HL-60 (cell line): Measurements from ENCODE around the gene EPB42.

Experiments
- GABPA ChIP-seq: IDR thresholded peaks from 2 replicates; pipeline ENCODE4 v1.6.1; 2012; ENCODE audit warnings: low read depth
- POLR2AphosphoS5 ChIP-seq: IDR thresholded peaks from 2 replicates; pipeline ENCODE4 v1.6.1; 2012; ENCODE audit warnings: low read depth
- TF ChIP-seq, protein P1 (sequence below): IDR thresholded peaks from one replicate; pipeline ENCODE4 v1.5.1; 2011; ENCODE audit warnings: low read length, control low read depth, inconsistent platforms; ENCODE audit not compliant: insufficient read depth
- TF ChIP-seq, protein P2 (sequence below): IDR thresholded peaks from 2 replicates; pipeline ENCODE4 v1.6.1; 2012; ENCODE audit warnings: low read depth; ENCODE audit not compliant: insufficient replicate concordance

DNA sequence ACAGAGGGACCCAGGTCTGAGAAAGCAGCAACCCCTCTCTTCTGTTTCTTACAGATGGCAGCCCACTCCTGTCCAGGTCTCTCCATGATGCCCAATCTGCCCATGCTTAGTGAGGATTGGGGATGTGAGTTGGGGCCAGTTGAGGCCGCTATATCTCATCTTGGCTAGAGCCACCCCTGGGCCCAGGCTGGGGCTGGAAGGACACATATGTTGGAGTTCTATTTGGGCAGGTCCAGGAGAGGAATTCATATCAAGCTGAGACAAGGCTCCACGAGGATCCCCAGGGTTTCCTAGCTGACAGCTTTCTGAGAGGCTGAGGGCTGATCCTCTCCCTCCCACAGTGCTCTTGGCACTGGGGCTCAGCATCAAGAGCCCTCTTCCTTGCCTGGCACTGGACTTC lies 34.6 kb upstream of the EPB42 start:
- TF ChIP-seq, protein P1, sequence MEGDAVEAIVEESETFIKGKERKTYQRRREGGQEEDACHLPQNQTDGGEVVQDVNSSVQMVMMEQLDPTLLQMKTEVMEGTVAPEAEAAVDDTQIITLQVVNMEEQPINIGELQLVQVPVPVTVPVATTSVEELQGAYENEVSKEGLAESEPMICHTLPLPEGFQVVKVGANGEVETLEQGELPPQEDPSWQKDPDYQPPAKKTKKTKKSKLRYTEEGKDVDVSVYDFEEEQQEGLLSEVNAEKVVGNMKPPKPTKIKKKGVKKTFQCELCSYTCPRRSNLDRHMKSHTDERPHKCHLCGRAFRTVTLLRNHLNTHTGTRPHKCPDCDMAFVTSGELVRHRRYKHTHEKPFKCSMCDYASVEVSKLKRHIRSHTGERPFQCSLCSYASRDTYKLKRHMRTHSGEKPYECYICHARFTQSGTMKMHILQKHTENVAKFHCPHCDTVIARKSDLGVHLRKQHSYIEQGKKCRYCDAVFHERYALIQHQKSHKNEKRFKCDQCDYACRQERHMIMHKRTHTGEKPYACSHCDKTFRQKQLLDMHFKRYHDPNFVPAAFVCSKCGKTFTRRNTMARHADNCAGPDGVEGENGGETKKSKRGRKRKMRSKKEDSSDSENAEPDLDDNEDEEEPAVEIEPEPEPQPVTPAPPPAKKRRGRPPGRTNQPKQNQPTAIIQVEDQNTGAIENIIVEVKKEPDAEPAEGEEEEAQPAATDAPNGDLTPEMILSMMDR: no peak
- TF ChIP-seq, protein P2, sequence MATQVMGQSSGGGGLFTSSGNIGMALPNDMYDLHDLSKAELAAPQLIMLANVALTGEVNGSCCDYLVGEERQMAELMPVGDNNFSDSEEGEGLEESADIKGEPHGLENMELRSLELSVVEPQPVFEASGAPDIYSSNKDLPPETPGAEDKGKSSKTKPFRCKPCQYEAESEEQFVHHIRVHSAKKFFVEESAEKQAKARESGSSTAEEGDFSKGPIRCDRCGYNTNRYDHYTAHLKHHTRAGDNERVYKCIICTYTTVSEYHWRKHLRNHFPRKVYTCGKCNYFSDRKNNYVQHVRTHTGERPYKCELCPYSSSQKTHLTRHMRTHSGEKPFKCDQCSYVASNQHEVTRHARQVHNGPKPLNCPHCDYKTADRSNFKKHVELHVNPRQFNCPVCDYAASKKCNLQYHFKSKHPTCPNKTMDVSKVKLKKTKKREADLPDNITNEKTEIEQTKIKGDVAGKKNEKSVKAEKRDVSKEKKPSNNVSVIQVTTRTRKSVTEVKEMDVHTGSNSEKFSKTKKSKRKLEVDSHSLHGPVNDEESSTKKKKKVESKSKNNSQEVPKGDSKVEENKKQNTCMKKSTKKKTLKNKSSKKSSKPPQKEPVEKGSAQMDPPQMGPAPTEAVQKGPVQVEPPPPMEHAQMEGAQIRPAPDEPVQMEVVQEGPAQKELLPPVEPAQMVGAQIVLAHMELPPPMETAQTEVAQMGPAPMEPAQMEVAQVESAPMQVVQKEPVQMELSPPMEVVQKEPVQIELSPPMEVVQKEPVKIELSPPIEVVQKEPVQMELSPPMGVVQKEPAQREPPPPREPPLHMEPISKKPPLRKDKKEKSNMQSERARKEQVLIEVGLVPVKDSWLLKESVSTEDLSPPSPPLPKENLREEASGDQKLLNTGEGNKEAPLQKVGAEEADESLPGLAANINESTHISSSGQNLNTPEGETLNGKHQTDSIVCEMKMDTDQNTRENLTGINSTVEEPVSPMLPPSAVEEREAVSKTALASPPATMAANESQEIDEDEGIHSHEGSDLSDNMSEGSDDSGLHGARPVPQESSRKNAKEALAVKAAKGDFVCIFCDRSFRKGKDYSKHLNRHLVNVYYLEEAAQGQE: no peak
- no peak for TF ChIP-seq GABPA
- no peak for TF ChIP-seq POLR2AphosphoS5
